Right renal pelvis (tissue), 4 donors: Measurements from ENCODE around the gene MAN1B1. TPM values are rescaled to one million over a fixed set of nuclear protein-coding genes. Genes with fewer than 3 reads are reported as not detected.

Source experiments
- DNase-seq, 4 donors: peaks; one replicate each; pipeline ENCODE4 v3.0.0-alpha.2; 2013; ENCODE audit warnings: low read depth in 4 of 4, low spot score in 3 of 4, missing footprints in 1 of 4
- polyA plus RNA-seq, 4 donors: library from polyadenylated mRNA; unstranded; fragments of 120-200 nt; gene quantifications; one replicate each; pipeline ENCODE4 v1.2.1, GENCODE V29; 2013; ENCODE audit not compliant: insufficient read length in 4 of 4

The MAN1B1 gene
- polyA plus RNA-seq, result 10 to 100 TPM; 46.4 to 62.2 (median 53.4) TPM

DNA sequence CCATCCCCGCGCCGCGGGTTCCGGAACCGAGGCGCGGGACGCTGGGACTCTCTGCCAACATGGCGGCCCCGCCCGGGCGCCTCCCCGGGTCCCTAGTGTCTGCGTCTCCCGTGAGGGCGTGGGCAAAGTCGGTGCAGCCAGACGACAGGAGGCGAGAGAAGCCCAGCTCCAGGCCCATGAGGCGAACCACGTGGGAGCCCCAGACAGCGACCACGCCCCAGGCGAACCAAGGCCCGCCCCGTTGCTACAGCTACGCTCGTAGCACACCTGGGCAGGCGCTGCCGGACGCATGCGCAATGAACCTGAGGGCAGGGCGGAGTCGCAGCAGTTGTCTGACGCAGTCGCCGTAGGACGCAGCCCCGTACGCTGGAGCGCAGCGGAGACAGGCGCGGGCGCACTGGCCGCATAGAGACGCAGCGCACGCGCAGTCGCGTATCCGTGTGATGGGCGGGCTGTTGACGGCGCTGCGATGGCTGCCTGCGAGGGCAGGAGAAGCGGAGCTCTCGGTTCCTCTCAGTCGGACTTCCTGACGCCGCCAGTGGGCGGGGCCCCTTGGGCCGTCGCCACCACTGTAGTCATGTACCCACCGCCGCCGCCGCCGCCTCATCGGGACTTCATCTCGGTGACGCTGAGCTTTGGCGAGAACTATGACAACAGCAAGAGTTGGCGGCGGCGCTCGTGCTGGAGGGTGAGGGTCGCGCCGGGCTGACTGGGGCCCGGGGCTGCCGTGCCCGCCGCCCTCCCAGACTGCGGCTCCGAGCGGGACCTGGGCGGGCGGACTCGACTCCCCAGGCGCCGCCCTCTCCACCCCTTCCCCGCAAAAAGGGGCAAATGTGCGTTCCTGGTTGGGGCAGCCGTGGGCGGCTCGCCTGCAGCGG is at the start of gene MAN1B1:
TSS of gene MAN1B1 (plus strand) at position 455 of the 878 bp plus-strand sequence. CDS start at position 470, 15 bp downstream.
- DNase-seq, result peak; percentile 94 to 99 (median 95)

DNA sequence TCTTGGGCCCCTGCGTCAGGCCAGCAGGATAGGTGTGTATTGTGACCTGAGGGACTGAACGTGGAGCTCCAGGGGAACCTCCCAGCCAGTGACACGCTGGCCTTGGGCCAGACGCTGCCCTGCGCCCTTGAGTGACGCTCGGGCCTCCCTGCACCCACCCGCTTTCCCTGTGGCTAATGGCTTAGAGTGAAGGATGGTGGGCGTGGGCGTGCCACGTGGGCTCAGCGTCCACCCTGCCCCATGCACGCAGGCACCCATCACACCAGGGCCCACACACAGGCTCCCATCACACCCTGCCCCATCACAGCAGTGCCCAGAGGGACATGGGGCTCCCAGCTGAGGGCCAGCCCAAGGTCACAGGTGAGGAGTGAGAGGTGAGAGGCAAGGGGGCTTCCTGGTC is 49.8 kb upstream of the MAN1B1 start:
- no peak for DNase-seq

DNA sequence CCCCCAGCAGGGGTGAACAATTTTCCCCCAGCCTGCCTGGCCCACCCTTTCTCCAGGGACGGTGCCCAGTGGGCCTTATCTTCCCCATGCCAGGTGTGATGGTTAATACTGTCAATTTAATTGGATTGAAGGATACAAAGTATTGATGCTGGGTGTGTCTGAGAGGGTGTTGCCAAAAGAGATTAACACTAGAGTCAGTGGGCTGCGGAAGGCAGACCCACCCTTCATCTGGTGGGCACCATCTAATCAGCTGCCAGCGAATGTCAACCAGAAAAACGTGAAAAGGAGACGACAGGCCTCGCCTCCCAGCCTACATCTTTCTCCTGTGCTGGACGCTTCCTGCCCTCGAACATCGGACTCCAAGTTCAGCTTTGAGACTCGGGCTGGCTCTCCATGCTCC is 49.3 kb upstream of the MAN1B1 start:
- no peak for DNase-seq

DNA sequence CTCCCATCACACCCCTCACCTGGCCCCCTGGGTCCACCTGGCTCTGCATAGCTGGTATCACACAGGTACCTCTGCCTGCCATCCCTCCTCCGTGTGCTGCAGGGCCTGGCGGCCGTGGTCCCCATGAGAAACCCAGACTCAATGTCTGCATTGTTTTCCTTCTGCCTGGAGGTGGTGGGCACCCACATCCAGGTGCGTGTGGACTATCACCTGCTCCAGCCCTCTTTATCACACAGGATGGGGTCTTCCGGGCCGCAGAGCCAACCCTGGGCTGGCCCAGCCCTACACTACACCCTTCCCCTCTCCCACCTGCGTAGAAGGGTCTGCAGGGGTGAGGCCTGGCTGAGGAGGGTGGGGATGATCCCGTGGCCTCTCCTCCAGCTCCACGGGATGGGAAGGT is 47.9 kb upstream of the MAN1B1 start:
- DNase-seq, result no peak

DNA sequence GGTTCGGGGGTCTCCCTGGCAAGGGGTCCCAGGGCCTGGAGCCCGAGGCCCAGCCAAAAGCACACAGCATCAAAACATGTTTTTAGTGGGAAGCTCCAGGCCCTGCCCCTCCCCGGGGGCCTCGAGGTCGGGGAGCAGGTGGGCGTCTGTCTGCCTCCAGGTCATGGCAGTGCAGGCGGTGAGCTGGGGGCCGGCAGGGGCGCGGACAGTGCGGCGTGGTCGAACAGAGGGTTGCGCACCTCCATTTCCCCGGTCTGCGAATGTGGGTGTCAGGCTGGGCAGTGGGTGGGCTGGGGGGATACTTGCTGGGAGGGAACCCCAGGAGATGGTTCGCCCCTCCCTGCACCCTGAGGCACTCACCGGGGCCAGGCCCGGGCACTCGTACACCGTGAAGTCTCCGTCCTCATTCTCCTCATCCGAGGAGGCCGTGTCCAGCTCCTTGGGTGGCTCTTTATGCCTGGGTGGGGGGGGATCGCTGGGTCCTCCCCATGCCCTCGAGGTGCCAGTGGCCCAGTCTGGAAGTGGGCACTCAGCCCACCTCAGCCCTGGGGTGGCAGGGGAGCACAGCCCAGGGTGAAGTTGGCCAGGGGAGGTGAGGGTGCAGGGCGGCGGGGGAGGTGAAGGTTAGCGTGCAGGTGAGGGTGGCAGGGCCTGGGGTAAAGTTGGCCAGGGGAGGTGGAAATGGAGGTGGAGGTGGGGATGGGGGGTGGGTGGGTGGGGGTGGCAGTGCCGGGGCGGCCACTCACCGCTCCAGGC is 47.0 kb upstream of the MAN1B1 start:
- DNase-seq, result no peak

DNA sequence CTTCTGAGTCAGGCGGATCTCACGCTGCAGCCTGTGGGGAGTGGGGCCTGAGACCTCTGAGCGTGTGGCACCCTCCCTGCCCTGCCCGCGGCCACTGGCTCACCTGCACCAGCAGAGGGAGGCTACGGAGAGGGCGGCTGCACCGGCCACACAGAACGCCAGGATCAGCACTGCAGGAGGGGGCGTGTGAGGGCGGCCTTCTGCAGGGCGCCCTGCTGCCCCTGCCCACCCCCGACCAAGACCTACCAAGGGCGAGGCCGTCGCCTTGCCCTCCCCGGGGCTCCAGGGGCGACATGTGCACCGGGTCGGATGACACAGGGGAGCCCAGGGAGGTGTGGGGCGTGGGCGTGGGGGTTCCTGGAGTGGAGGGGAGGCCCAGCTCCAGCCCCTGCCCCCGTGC is 46.2 kb upstream of the MAN1B1 start:
- no peak for DNase-seq

DNA sequence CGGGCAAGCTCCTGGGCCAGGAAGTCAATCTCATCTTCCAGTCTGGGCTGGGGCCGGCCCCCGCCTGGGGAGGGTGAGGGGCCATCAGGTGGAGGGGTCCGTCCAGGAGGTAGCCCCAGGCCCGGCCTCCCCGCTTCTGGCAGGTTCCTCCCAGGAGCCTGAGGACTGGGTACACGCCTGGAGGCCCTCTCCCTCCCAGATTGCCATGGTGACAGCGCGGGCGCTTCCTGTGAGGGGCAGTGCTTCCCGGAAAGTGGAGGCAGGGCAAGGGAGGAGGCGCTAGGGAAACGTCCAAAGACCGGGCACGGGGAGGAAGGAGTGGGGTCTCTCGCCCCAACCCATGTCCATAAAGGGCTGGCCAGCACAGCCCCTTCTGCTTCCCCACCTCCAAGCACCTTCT is 45.7 kb upstream of the MAN1B1 start:
- no peak for DNase-seq

DNA sequence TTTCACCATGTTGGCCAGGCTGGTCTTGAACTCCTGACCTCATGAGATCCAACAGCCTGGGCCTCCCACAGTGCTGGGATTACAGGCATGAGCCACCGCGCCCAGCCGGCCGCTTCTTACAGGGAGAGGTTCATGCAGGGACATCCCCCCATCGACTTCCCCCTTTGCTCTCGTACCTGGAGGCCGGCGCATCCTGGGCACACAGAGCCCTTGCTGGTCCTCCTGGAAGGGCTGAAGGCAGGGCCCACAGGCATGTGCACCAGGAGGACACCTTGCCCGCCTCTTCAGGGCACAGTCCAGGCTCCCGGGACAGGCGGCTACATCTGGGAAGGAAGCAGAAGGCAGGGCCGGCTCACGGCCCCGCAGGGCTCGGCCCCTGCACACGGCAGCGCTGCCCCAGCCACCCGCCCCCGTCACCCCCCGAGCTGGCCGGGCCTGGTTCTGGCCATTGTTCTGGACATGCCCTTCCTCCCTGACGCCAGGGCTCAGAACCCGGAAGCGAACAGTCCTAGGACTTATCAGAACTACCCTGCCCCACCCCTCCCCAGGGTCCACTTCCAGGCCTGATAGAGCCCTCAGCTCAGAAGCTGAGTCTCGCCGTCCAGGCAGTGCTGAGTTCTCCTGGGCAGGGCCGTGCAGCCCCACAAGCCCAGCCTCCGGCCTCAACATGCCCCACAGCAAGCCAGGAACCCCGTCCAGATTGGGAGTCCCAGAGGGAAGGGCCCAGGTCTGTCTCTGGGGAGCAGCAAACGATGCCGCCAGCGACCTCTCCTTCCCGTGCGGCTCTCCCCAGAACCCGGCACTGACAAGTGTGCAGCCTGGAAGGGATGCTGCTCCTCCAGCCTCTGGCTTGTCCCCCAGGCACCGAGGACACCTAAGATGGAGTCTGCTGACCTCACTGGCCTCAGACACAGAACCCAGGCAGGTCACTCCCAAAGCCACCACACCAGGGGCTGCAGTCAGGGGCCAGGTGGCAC is 43.7 kb upstream of the MAN1B1 start:
- no peak for DNase-seq

DNA sequence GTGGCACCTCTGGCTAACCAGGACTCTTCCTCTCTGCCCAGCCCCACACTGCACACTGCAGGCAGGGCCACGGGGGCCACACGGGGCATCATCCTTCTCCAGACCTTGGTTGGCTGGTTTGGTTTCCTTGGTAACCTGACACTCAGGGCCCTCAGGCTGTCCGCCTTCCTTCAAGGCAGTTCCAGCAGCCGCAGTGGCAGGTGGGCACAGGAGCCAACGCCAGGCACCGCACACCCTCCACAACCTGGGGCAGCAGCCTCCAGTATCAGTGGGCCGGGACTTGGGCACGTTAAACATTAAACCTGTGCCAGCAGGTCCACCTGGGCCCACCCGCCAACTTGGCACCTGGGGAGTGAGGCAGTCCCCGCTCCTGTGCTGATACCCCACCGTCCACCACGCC is 42.7 kb upstream of the MAN1B1 start:
- no peak for DNase-seq

DNA sequence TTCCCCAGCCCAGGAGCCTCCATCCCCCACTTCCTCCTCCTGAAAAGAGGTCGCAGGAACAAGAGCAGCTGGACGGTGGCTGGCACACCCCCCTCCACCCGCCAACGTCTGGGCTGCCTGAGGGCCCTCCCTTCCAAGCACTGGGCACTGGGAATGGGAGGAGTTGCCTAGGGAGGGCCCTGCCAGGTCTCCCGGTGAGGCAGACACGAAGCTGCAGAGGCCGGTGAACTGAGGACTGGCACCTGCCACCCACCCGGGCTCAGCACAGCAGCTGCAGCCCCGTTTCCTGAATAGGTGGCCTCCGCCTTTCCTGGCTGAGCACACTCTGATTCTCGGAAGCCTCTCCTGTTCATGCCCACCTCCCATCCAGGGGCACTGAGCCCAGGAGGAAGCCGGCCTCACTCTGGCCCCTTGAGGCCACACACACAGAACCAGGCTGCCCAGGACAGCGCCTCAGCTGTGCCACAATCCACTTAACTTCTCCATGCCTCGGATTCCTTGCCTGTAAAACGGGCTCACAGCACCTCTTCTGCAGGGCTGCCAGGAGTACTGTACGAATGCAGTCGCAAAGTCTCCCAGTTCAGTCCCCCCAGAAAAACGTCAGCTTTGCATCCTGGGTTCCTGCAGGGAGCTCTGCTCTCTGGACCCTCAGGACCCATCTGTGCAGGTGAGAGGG is 42.1 kb upstream of the MAN1B1 start:
- no peak for DNase-seq

DNA sequence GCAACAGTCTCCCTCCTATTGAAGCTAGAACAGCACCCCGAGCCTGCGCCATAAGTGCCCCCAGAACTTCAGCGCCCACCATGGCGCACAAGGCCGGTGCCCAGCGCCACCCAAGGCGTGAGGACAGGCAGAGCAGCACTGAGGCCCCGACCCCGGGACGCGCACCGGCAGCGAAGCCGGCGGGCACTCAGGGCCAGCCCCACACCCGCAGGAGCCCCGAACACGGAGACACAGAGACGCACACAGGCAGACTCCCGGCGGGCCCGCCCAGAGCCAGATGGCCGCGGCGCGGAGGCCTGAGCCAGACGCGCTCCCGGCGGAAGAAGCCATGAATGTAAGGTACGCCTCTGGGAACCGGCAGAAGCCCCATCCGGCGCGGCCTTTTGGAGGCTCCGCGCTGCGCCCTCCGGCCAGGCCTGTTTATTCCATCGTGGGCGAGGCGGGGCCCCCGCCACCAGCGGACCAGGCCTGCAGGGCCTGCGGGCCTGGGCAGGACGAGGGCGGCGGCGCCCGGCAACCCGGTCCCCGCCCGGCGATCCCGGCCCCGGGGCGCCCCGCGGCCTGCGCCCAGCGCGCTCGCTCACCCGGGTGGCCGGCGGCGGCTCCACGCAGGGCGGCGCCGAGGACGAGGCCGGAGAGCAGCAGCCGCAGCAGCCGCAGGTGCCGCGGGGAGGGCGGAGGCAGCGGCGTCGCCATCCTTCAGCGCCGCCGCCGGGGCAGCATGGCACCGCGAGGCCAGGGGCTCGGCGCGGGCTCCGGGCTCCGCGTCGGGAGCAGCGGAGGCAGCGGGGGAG is 41.3 kb upstream of the MAN1B1 start:
- no peak for DNase-seq

DNA sequence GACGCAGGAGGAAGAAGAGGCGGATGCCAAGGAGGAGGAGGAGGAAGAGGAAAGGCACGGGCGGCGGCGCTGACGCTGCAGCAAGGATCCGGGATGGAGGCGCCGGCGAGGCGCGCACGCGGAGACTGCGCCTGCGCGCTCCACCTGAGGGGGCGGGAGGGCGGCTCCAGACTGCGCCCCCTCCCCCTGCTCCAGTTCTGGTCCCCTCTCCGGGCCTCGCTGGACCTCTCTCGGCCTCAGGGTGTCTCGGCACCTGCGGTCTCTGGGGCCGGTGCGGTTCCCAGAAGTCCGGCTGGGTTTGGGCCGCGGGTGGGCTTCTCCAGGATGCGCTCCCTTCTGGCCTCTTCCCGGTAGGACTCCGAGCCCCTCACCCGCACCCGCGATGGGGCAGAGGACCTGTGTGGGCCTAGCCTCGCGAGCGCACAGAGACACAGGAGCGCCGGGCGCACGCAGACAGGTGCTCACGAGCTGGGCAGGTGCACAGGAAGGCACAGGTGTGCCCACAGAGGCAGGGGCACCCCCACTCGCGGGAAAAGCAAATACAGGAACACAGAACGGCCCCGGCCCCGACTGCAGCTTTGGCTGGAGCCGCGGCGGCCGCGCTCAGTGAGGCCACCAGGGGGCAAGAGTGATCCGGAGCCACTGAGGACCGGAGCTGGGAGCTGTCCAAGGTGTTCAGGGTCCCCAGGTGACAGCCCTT is 40.5 kb upstream of the MAN1B1 start, which contains the start of gene NPDC1:
TSS of gene NPDC1 (minus strand) at position 90 of the 700 bp plus-strand sequence. CDS start 188 bp downstream, outside the sequence.
- peak in 1 of 4 donors; percentile 74 for DNase-seq

DNA sequence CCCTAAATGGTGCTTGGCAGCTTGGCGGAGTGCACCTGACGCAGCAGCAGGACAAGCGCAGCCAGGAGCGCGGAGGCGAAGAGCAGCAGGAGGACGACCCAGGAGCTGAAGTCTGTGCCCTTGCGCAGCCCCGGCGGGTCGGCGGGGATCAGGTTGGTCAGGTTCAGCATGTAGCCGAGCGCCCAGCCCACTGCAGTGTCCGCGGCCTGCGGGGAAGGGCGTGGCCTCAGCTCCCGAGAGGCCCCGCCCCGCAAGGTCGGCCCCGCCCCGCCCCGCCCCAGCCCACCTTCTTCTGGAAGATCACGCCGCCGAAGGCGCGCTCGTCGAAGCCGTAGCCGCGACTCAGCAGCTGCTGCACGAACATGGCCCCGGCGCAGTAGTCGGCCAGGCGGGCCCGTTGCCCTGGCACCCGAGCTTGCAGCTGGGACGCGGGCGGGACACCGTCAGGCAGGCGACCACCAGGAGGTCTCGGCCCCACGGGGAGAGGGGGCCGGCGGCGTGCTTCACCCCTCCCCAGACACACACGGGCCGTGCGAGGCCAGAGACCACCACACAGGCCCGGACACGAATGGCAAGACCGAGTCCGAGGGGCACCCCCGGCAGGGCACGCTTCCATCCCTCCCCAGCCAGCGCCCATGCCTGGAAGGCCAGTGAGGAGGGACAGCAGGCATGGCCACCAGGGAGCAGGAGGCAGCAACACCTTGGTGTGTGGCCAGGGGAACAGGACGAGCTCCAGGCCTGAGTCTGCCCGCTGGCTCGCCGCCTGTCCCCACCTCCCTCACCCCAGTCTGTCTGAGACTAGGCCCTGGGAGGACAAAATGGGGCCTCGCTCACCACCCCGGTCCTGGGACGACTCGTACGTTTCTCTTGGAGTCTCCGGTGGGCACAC is 37.9 kb upstream of the MAN1B1 start:
- DNase-seq, result no peak

DNA sequence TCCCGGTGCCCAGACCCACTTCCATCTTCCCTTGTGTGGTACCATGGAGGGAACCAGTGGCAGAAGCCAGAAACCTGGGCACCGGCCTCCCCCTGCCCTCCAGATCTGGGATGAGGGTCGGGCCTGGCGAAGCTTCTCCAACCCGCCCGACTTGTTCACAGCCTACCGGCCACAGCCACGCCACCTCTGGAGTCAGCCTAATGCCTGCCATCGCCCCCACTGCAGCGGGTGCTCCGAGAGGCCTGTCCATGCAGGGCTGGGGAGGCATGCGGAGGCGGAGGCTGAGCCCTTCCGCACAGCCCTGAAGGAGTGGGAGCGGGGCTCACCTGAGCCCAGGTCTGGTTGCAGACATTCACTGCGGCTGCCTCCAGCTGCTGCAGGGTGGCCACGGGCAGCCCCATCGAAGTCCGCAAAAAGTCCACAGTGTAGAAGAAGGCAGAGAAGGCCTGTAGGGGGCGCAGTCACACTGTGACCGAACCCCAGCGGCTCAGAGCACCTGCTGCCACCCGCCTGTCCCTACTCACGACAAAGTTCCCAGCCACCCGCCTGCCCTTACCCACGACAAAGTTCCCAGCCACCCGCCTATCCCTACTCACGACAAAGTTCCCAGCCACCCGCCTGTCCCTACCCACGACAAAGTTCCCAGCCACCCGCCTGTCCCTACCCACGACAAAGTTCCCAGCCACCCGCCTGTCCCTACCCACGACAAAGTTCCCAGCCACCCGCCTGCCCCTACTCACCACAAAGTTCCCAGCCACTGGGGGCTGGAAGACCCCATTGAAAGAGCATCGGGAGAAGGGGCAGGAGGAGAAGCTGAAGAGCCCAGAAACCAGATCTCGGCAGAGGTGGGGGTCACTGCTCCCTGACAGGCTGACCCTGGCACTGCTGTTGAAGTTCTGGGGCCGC is 37.0 kb upstream of the MAN1B1 start:
- DNase-seq, result no peak

DNA sequence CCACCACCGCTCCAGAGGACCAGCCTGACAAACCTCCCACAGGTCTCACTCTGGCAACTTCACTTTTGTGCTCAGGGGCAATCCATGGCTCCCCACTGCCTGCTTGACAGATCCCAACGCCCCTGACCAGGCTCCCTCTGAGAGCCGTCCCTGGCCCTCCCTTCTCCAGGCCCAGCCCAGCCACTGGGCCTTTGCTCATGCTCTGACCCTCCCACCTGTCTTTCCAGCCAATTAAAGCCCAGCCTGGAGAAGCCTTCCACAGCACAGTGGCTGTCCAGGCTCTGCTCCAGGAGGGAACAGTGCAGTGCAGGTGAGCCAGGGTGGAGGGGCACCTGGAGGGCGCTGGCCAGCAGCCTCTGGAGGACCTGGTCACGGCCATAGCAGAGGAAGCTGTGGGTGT is 36.2 kb upstream of the MAN1B1 start:
- no peak for DNase-seq

DNA sequence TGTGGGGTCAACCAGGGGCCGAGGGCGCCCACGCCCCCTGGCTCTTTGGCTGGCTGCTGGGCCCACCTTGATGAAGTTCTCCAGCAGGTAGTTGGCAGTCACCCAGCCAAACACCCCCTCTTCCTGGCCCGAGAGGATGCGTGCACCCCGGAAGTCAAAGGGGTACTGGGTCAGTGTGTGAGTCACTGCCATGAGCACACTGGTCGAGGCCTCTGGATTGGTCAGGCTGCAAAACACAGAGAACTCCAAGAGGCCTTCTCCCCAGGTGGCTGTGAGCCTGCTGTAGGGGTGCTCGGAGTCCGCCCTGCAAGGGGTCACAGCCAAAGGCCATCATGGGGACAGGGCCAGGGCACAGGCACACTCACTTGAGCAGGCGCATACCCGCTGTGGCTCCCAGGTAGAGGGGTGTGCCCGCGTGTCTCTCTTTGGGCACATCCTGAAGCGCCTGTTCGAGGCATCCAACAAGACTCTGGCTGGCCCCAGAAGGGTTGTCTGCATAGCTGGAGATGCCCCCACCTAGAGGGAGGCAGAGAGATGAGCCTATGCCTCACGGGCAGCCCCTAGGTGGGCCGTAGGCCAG is 35.5 kb upstream of the MAN1B1 start:
- no peak for DNase-seq
